CD4-positive, alpha-beta T cell (primary cell): ENCODE measurements around the gene NUDT7. TPM values are rescaled to one million over a fixed set of nuclear protein-coding genes. Genes with fewer than 3 reads are reported as not detected.

ENCODE experiments used
- ATAC-seq: fragments of 200-7000 bp; cut with Tn5 transposase; one replicate; pipeline ENCODE4 v1.10.0; 2022; ENCODE audit warnings: mild to moderate bottlenecking; ENCODE audit not compliant: poor library complexity
- CTCF ChIA-PET: fragments of 350-600 bp; sonication (Branson Sonifier 250); formaldehyde crosslinking; loops from one replicate; lab custom pipeline; 2021; ENCODE audit warnings: antibody characterized with exemption, inconsistent platforms; lab: Charles Lee
- POLR2A ChIA-PET: fragments of 350-600 bp; sonication (Branson Sonifier 250); formaldehyde crosslinking; loops from one replicate; lab custom pipeline; 2021; ENCODE audit warnings: antibody characterized with exemption, inconsistent platforms; lab: Charles Lee
- DNase-seq, 14 experiments: peaks; one replicate each; pipeline ENCODE4 v3.0.0-alpha.2; 2013 to 2020; ENCODE audit warnings: mixed read lengths in 2 of 14
- H3K27ac ChIP-seq, 2 donors: one replicate each; pipeline versions ENCODE4 v1.5.1 to v1.7.0; 2013; ENCODE audit warnings: low read length in 2 of 2, low read depth in 1 of 2, mild to moderate bottlenecking in 1 of 2
- H3K27me3 ChIP-seq, 2 experiments: 1 replicate in 1 of 2; 2 replicates in 1 of 2; pipeline versions ENCODE4 v1.6.1 to v1.7.0; 2013; ENCODE audit warnings: low read length in 2 of 2, control low read depth in 1 of 2, mild to moderate bottlenecking in 1 of 2, moderate library complexity in 1 of 2; ENCODE audit not compliant: insufficient read depth in 2 of 2, control insufficient read depth in 1 of 2
- H3K36me3 ChIP-seq: one replicate; pipeline ENCODE4 v1.6.1; 2013; ENCODE audit warnings: low read length, control low read depth; ENCODE audit not compliant: insufficient read depth
- H3K4me1 ChIP-seq: one replicate; pipeline ENCODE4 v1.6.1; 2013; ENCODE audit warnings: low read length, control low read depth; ENCODE audit not compliant: insufficient read depth
- H3K4me3 ChIP-seq: one replicate; pipeline ENCODE4 v1.5.1; 2013; ENCODE audit warnings: mild to moderate bottlenecking, low read length, moderate library complexity
- H3K9me3 ChIP-seq, 2 experiments: 1 replicate in 1 of 2; 2 replicates in 1 of 2; pipeline versions ENCODE4 v1.6.1 to v1.7.0; 2013; ENCODE audit warnings: low read length in 2 of 2, mild to moderate bottlenecking in 2 of 2, control low read depth in 1 of 2, moderate library complexity in 1 of 2; ENCODE audit not compliant: control insufficient read depth in 1 of 2, insufficient read depth in 1 of 2
- H3K27ac Mint-ChIP-seq: one replicate; pipeline ENCODE4 v1.8.0; 2020; ENCODE audit warnings: mixed read lengths
- H3K27me3 Mint-ChIP-seq: one replicate; pipeline ENCODE4 v1.8.0; 2021; ENCODE audit warnings: mixed read lengths
- H3K36me3 Mint-ChIP-seq: one replicate; pipeline ENCODE4 v1.8.0; 2021; ENCODE audit warnings: low read depth, mixed read lengths
- H3K4me1 Mint-ChIP-seq: one replicate; pipeline ENCODE4 v1.8.0; 2021; ENCODE audit warnings: low read depth, mixed read lengths
- H3K4me3 Mint-ChIP-seq: one replicate; pipeline ENCODE4 v1.8.0; 2020; ENCODE audit warnings: mild to moderate bottlenecking, mixed read lengths
- H3K9me3 Mint-ChIP-seq: one replicate; pipeline ENCODE4 v1.8.0; 2020; ENCODE audit warnings: mixed read lengths
- intact Hi-C, 2 experiments: fragments of 100-400 bp; cut with DNase I in 1 of 2; cut with micrococcal nuclease in 1 of 2; formaldehyde crosslinking; loops; one replicate each; pipeline versions ENCODE4 v1.15.1 to v1.9.0; 2023 to 2025; cut with DNase I, micrococcal nuclease
- total RNA-seq, 174 experiments: library from RNA in 2 of 174; stranded (reverse) in 2 of 174; gene quantifications; one replicate each; pipeline ENCODE4 v1.2.3 and lab custom pipeline; 2021 to 2026
- TF ChIP-seq, protein P1 (sequence below): fragments of 200-600 bp; IDR thresholded peaks from one replicate; pipeline ENCODE4 v1.8.0; 2022; ENCODE audit warnings: antibody characterized with exemption, mild to moderate bottlenecking

The NUDT7 gene
- total RNA-seq, 2 experiments from 2014 or later: 0.93 to 1.5 TPM

DNA sequence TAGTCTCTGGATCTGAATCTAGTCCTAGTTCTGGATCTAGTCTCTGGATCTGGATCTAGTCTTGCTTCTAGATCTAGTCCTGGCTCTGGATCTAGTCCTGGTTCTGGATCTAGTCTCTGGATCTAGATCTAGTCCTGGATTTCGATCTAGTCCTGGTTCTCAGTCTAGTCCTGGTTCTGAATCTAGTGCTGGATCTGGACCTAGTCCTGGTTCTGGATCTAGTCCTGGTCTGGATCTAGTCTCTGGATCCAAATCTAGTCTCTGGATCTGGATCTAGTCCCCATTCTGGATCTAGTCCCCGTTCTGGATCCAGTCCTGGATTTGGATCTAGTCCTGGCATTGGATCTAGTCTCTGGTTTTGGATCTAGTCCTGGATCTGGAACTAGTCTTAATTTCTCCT lies 36.2 kb downstream of the NUDT7 start:
- peaks cover 0 to 6% of the 10 kb centered on the region in 2 experiments for H3K27me3 ChIP-seq
- Mint-ChIP-seq H3K27me3 (peaks cover 10% of the 10 kb centered on the region), H3K4me1 (no peaks in the 10 kb centered on the region), H3K36me3 (no peaks in the 10 kb centered on the region), H3K4me3 (no peak overlapping the region), H3K9me3 (no peaks in the 10 kb centered on the region), H3K27ac (no peak overlapping the region)
- H3K36me3 ChIP-seq: no peaks in the 10 kb centered on the region
- H3K27ac ChIP-seq: no peak overlapping the region
- ChIA-PET POLR2A (no interaction called here), CTCF (no interaction called here)
- no peak for DNase-seq
- TF ChIP-seq, protein P1, sequence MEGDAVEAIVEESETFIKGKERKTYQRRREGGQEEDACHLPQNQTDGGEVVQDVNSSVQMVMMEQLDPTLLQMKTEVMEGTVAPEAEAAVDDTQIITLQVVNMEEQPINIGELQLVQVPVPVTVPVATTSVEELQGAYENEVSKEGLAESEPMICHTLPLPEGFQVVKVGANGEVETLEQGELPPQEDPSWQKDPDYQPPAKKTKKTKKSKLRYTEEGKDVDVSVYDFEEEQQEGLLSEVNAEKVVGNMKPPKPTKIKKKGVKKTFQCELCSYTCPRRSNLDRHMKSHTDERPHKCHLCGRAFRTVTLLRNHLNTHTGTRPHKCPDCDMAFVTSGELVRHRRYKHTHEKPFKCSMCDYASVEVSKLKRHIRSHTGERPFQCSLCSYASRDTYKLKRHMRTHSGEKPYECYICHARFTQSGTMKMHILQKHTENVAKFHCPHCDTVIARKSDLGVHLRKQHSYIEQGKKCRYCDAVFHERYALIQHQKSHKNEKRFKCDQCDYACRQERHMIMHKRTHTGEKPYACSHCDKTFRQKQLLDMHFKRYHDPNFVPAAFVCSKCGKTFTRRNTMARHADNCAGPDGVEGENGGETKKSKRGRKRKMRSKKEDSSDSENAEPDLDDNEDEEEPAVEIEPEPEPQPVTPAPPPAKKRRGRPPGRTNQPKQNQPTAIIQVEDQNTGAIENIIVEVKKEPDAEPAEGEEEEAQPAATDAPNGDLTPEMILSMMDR: no peak
- no peaks in the 10 kb centered on the region for H3K4me1 ChIP-seq
- intact Hi-C loops: loop anchor here in 1 of 2 experiments (1.0 kb wide), 1 partner anchor 22 kb away; no protein-coding TSS in a partner anchor
- ATAC-seq: no peak
- no peak overlapping the region for H3K4me3 ChIP-seq
- no peaks in the 10 kb centered on the region for H3K9me3 ChIP-seq

DNA sequence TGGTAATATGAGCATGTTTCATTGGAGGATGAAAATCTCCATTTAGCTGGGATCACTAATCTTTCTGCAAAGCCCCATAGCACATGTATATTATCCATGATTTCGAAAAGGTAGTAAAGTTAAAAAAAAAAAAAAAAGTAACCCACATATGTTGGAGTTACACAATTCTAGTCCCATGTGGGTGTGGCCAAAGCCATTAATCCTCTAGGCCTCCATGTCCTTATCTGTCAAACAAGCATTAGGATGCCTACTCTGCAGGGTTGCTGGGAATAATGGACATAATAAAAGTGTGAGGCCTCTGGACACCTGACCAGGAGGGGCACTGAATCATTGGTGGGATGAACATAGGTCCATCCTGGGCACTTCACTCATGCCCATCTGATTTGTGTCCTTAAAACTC lies 36.9 kb downstream of the NUDT7 start:
- TF ChIP-seq, protein P1: no peak
- ChIA-PET CTCF (no interaction called here), POLR2A (no interaction called here)
- H3K4me3 ChIP-seq: no peak overlapping the region
- no peaks in the 10 kb centered on the region for H3K36me3 Mint-ChIP-seq
- H3K4me1 ChIP-seq: no peaks in the 10 kb centered on the region
- no peaks in the 10 kb centered on the region for H3K9me3 ChIP-seq
- H3K27ac Mint-ChIP-seq: no peak overlapping the region
- H3K36me3 ChIP-seq: no peaks in the 10 kb centered on the region
- H3K9me3 Mint-ChIP-seq: no peaks in the 10 kb centered on the region
- no peak overlapping the region for H3K27ac ChIP-seq
- DNase-seq (no peak), ATAC-seq (no peak)
- H3K4me1 Mint-ChIP-seq: no peaks in the 10 kb centered on the region
- intact Hi-C loops: no loop called here
- H3K27me3 ChIP-seq: peaks cover 0 to 6% of the 10 kb centered on the region in 2 experiments
- no peak overlapping the region for H3K4me3 Mint-ChIP-seq
- H3K27me3 Mint-ChIP-seq: peaks cover 10% of the 10 kb centered on the region

DNA sequence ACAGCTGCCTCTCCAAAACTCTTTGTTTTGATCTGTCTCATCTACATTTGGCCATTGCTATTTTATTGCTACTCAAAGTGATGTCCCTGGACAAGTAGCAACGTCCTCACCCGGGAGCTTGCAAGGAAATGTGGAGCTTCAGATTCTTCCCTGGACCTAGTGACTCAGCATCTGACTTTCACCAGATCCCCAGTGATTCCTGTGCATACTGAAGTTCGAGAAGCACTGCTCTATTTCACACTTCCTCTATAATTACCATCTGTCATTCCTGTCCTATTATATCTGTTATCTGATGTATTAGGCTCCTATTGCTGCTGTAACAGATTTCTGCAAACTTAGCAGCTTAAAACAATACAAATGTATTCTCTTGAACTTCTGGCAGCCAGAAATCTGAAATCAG lies 37.5 kb downstream of the NUDT7 start:
- Mint-ChIP-seq H3K4me1 (no peaks in the 10 kb centered on the region), H3K27ac (no peak overlapping the region), H3K36me3 (no peaks in the 10 kb centered on the region), H3K27me3 (peaks cover 10% of the 10 kb centered on the region), H3K4me3 (no peak overlapping the region), H3K9me3 (no peaks in the 10 kb centered on the region)
- DNase-seq: no peak
- Histone ChIP-seq H3K27ac (no peak overlapping the region), H3K9me3 (no peaks in the 10 kb centered on the region), H3K27me3 (peaks cover 0 to 6% of the 10 kb centered on the region in 2 experiments), H3K4me3 (no peak overlapping the region), H3K4me1 (no peaks in the 10 kb centered on the region), H3K36me3 (no peaks in the 10 kb centered on the region)
- TF ChIP-seq, protein P1: no peak
- CTCF ChIA-PET: no interaction called here
- POLR2A ChIA-PET: no interaction called here
- intact Hi-C loops: no loop called here
- ATAC-seq: no peak
